T-helper 17 cell (primary cell): ENCODE results near the gene RSRC1. TPM values are rescaled to one million over a fixed set of nuclear protein-coding genes. Genes with fewer than 3 reads are reported as not detected.
"Not testable (repeated sequence)": the region's sequence is repeated elsewhere in the genome, so short reads cannot be mapped to it uniquely, and the experiment has no call there.

ENCODE experiments used
- ATAC-seq: fragments of 150-1000 bp; cut with Tn5 transposase; 2 replicates; pipeline ENCODE4 v1.10.0; 2021; ENCODE audit warnings: mild to moderate bottlenecking, moderate library complexity
- DNase-seq, 3 donors: peaks; one replicate each; pipeline versions ENCODE4 v3.0.0 to v3.0.0-alpha.2; 2020 to 2021
- H3K9me3 ChIP-seq: one replicate; pipeline ENCODE4 v1.7.0; 2013; ENCODE audit warnings: low read length, mild to moderate bottlenecking; ENCODE audit not compliant: control insufficient read depth, poor library complexity, severe bottlenecking
- H3K27ac Mint-ChIP-seq: one replicate; pipeline ENCODE4 v1.8.0; 2022; ENCODE audit warnings: mild to moderate bottlenecking, moderate library complexity, mixed read lengths
- H3K27me3 Mint-ChIP-seq: one replicate; pipeline ENCODE4 v1.8.0; 2022; ENCODE audit warnings: mixed read lengths
- H3K36me3 Mint-ChIP-seq: one replicate; pipeline ENCODE4 v1.8.0; 2022; ENCODE audit warnings: low read depth, mixed read lengths
- H3K4me1 Mint-ChIP-seq: one replicate; pipeline ENCODE4 v1.8.0; 2022; ENCODE audit warnings: mild to moderate bottlenecking, mixed read lengths
- H3K4me3 Mint-ChIP-seq: one replicate; pipeline ENCODE4 v1.8.0; 2022; ENCODE audit warnings: mild to moderate bottlenecking, moderate library complexity, mixed read lengths
- total RNA-seq, 4 donors: library from RNA in 2 of 4; stranded (reverse) in 2 of 4; gene quantifications; one replicate each; pipeline ENCODE4 v1.2.3 and lab custom pipeline; 2022 to 2026

The RSRC1 gene
- total RNA-seq, 2 donors from 2014 or later, result 30.8 to 31.6 TPM

GRCh38 chr3:158104431-158104921, 5.4 kb upstream of the RSRC1 start:
- H3K9me3 ChIP-seq, result peaks cover 11% of the 10 kb centered on the region
- peaks cover 31% of the 10 kb centered on the region for H3K4me1 Mint-ChIP-seq
- no peak for DNase-seq
- ATAC-seq, result no peak
- peak overlapping the region; percentile 74 for H3K27ac Mint-ChIP-seq
- peaks cover 83% of the 10 kb centered on the region for H3K27me3 Mint-ChIP-seq
- H3K36me3 Mint-ChIP-seq, result peaks cover 11% of the 10 kb centered on the region
- peak overlapping the region; percentile 61 for H3K4me3 Mint-ChIP-seq

GRCh38 chr3:158105119-158105709, 4.7 kb upstream of the RSRC1 start:
- no peak for DNase-seq
- Mint-ChIP-seq H3K27ac (peak overlapping the region; percentile 74), H3K4me3 (peak overlapping the region; percentile 92)

GRCh38 chr3:158105710-158106253, 4.1 kb upstream of the RSRC1 start:
- H3K4me3 Mint-ChIP-seq, result peak overlapping the region; percentile 92
- peaks cover 11% of the 10 kb centered on the region for H3K9me3 ChIP-seq
- peaks cover 36% of the 10 kb centered on the region for H3K4me1 Mint-ChIP-seq
- ATAC-seq (no peak), DNase-seq (peak in 2 of 3 donors; percentile 8 to 28)
- H3K27ac Mint-ChIP-seq, result peak overlapping the region; percentile 59
- H3K36me3 Mint-ChIP-seq, result peaks cover 10% of the 10 kb centered on the region
- peaks cover 75% of the 10 kb centered on the region for H3K27me3 Mint-ChIP-seq

More at GRCh38 chr3:158105119-158105709, 4.7 kb upstream of the RSRC1 start:
- no peak for ATAC-seq
- H3K4me1 Mint-ChIP-seq, result peaks cover 31% of the 10 kb centered on the region
- peaks cover 11% of the 10 kb centered on the region for H3K9me3 ChIP-seq
- H3K27me3 Mint-ChIP-seq, result peaks cover 81% of the 10 kb centered on the region
- H3K36me3 Mint-ChIP-seq, result peaks cover 10% of the 10 kb centered on the region

- peaks cover 11% of the 10 kb centered on the region for H3K9me3 ChIP-seq
- H3K36me3 Mint-ChIP-seq, result peaks cover 10% of the 10 kb centered on the region
- ATAC-seq, result no peak
These were observed 3.0 kb upstream of the RSRC1 start for GRCh38 chr3:158106766-158107471.

GRCh38 chr3:158107605-158108444, 2.1 kb upstream of the RSRC1 start:
- Mint-ChIP-seq H3K27ac (peak overlapping the region; percentile 59), H3K36me3 (peaks cover 9% of the 10 kb centered on the region), H3K4me1 (peaks cover 43% of the 10 kb centered on the region), H3K4me3 (peak overlapping the region; percentile 2), H3K27me3 (peaks cover 59% of the 10 kb centered on the region)
- no peak for ATAC-seq
- DNase-seq, result no peak
- H3K9me3 ChIP-seq, result peaks cover 11% of the 10 kb centered on the region

More at GRCh38 chr3:158106766-158107471, 3.0 kb upstream of the RSRC1 start:
- Mint-ChIP-seq H3K27me3 (peaks cover 68% of the 10 kb centered on the region), H3K4me3 (peak overlapping the region; percentile 92), H3K27ac (peak overlapping the region; percentile 59), H3K4me1 (peaks cover 41% of the 10 kb centered on the region)
- DNase-seq, result no peak

DNA sequence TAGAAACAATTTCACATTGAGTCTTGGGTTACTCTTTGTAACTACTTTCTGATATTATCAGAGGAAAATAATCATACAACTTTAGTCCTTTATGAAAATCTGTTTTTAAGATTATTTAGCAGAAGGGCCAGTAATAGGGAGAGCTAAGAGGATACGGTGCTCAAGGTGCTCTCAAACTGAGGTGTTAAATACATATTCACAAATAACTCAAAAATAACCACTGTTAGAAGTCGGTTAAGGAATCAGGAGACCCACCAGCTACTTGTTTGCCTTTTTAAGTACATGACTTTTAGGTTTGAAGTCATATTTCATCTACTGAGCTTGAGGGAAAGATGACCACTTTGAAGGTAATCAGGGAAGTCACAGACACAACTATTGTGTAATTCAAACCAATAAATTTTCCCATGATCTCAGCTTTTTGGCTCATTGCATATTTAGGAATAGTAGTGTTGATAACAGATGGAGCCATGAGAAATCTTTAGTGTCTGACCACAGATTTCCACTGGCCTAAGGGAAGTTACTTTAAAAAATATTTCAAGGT, 1.4 kb upstream of the RSRC1 start:
- peaks cover 8% of the 10 kb centered on the region for H3K36me3 Mint-ChIP-seq
- peaks cover 11% of the 10 kb centered on the region for H3K9me3 ChIP-seq
- H3K4me3 Mint-ChIP-seq, result peak overlapping the region; percentile 2
- peaks cover 52% of the 10 kb centered on the region for H3K27me3 Mint-ChIP-seq
- DNase-seq (no peak), ATAC-seq (no peak)
- peaks cover 38% of the 10 kb centered on the region for H3K4me1 Mint-ChIP-seq
- H3K27ac Mint-ChIP-seq, result peak overlapping the region; percentile 59

GRCh38 chr3:158109295-158109803, 540 bp upstream of the RSRC1 start:
- H3K27me3 Mint-ChIP-seq, result peaks cover 44% of the 10 kb centered on the region
- peaks cover 11% of the 10 kb centered on the region for H3K36me3 Mint-ChIP-seq
- H3K4me1 Mint-ChIP-seq, result peaks cover 31% of the 10 kb centered on the region
- H3K27ac Mint-ChIP-seq, result peak overlapping the region; percentile 59
- peak overlapping the region; percentile 89 for H3K4me3 Mint-ChIP-seq
- peak; percentile 13 for ATAC-seq
- no peak for DNase-seq
- peaks cover 10% of the 10 kb centered on the region for H3K9me3 ChIP-seq

DNA sequence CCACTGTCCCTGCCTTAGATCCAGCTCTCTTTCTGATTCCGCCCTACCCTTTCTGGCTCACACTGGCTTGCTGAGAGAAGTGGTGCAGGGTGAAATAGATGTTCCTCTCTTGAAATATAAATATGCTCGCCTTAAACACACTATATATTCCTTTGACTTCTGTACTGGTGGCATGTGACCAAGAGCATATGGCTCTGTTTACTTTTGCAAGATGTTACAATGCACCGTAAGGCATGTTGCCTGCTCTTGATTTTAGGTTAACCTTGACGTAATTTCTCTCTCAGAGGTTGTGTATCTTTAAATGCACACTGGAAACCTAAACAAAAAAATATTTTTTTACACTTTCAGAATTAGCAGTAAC, 749 bp downstream of the RSRC1 start:
- peaks cover 7% of the 10 kb centered on the region for H3K9me3 ChIP-seq
- H3K4me1 Mint-ChIP-seq, result peaks cover 35% of the 10 kb centered on the region
- peak overlapping the region; percentile 59 for H3K27ac Mint-ChIP-seq
- DNase-seq, result no peak
- peak overlapping the region; percentile 89 for H3K4me3 Mint-ChIP-seq
- ATAC-seq, result no peak
- peaks cover 11% of the 10 kb centered on the region for H3K36me3 Mint-ChIP-seq
- peaks cover 34% of the 10 kb centered on the region for H3K27me3 Mint-ChIP-seq

DNA sequence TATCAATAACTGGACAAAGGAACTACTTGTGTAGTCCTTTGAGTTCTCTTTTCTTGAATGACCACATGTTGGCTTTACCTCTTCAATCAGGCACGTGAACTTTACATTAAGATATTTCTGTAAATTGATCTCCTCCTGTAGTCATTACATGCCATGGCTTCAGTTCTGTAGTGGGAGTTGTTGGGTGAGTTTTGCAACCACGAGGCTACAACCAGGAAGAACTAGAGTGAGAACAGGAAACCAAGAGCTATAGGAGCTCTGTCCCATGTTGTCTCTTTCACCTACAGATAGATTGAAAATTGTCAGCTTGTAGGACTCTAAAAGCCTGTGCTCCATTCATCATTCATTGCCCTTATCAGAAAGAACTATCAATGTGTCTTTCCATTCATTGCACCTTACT, 2.0 kb downstream of the RSRC1 start:
- H3K9me3 ChIP-seq, result peaks cover 7% of the 10 kb centered on the region
- DNase-seq (no peak), ATAC-seq (no peak)
- Mint-ChIP-seq H3K36me3 (peaks cover 5% of the 10 kb centered on the region), H3K4me1 (peaks cover 31% of the 10 kb centered on the region), H3K4me3 (no peak overlapping the region), H3K27me3 (peaks cover 22% of the 10 kb centered on the region), H3K27ac (no peak overlapping the region)

GRCh38 chr3:158113595-158113994, 3.7 kb downstream of the RSRC1 start:
- not testable (repeated sequence) for H3K9me3 ChIP-seq, H3K36me3 Mint-ChIP-seq, H3K4me3 Mint-ChIP-seq, H3K27me3 Mint-ChIP-seq, ATAC-seq, DNase-seq, H3K27ac Mint-ChIP-seq
- H3K4me1 Mint-ChIP-seq, result peaks cover 32% of the 10 kb centered on the region

- DNase-seq, result no peak
- Mint-ChIP-seq H3K27me3 (no peaks in the 10 kb centered on the region), H3K4me3 (no peak overlapping the region), H3K36me3 (peaks cover 4% of the 10 kb centered on the region), H3K4me1 (peaks cover 15% of the 10 kb centered on the region), H3K27ac (no peak overlapping the region)
- no peaks in the 10 kb centered on the region for H3K9me3 ChIP-seq
- ATAC-seq, result no peak
These were observed 10.4 kb downstream of the RSRC1 start for GRCh38 chr3:158120330-158120729.

DNA sequence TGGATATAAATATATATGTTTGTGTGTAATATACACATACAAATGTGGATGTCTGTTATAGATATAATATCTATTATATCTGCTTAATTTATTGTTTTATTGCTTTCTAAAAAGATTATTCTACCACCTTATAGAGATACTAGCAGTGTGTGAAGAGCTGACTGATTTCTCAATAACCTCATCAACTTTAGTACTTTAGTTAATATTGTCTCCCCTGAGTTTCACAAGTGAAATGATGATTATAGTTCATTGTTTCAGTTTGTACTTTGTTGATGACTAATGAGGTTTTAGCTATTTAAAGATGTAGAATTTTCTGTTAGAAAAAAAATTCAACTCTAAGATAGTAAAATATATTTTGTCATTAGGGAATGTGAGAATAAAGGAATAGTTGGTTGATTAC, 11.4 kb downstream of the RSRC1 start:
- peaks cover 8% of the 10 kb centered on the region for H3K36me3 Mint-ChIP-seq
- no peak overlapping the region for H3K4me3 Mint-ChIP-seq
- no peaks in the 10 kb centered on the region for H3K27me3 Mint-ChIP-seq
- no peaks in the 10 kb centered on the region for H3K9me3 ChIP-seq
- peaks cover 15% of the 10 kb centered on the region for H3K4me1 Mint-ChIP-seq
- ATAC-seq, result no peak
- H3K27ac Mint-ChIP-seq, result no peak overlapping the region
- DNase-seq, result no peak
